Lung (tissue), 4 donors: Measurements from ENCODE around the gene GAL3ST1. TPM values are rescaled to one million over a fixed set of nuclear protein-coding genes. Genes with fewer than 3 reads are reported as not detected.

Source experiments
- polyA plus RNA-seq, 2 donors: library from polyadenylated mRNA; stranded (reverse); fragments of 200-250 nt; gene quantifications; one replicate each; pipeline ENCODE4 v1.2.1, GENCODE V29; 2013
- total RNA-seq, 2 donors: library from RNA; depleted of rRNA in 1 of 2; stranded (reverse); fragments of >200 nt in 1 of 2; gene quantifications; one replicate each; pipeline ENCODE4 v1.2.1, GENCODE V29; 2014 to 2021
- donor health status: Bipolar disorder and iron deficiency.
- donor health status: healthy.
- donor health status: DM: yes; HTN: yes; CAD: no.

The GAL3ST1 gene
- total and polyA plus RNA-seq, 4 donors: 0.72 to 4.0 (median 3.4) TPM

Other genes with a start within 250 kb of the GAL3ST1 start
- gene TBC1D10A, start 247.7 kb downstream of the GAL3ST1 start, total RNA-seq: 10 to 100 TPM; 25.9 to 36.4 TPM
- 10 to 100 TPM; 15.0 to 27.3 TPM for gene TBC1D10A, start 247.7 kb downstream of the GAL3ST1 start, polyA plus RNA-seq
- 100 to 1,000 TPM in 1 of 2 donors, 10 to 100 TPM in 1; 52.8 to 157 TPM for gene SF3A1, start 217.8 kb downstream of the GAL3ST1 start, total RNA-seq
- gene SF3A1, start 217.8 kb downstream of the GAL3ST1 start, polyA plus RNA-seq: 10 to 100 TPM; 15.8 to 37.4 TPM
- 10 to 100 TPM; 10.9 to 11.9 TPM for gene CCDC157, start 217.7 kb downstream of the GAL3ST1 start, total RNA-seq
- 1 to 10 TPM; 4.1 to 6.0 TPM for gene CCDC157, start 217.7 kb downstream of the GAL3ST1 start, polyA plus RNA-seq
- 10 to 100 TPM in 1 of 2 donors, 1 to 10 TPM in 1; 8.5 to 19.7 TPM for gene RNF215, start 187.3 kb downstream of the GAL3ST1 start, total RNA-seq
- 10 to 100 TPM in 1 of 2 donors, 1 to 10 TPM in 1; 8.9 to 10.4 TPM for gene RNF215, start 187.3 kb downstream of the GAL3ST1 start, polyA plus RNA-seq
- 10 to 100 TPM in 1 of 2 donors, 1 to 10 TPM in 1; 8.8 to 10.3 TPM for gene SEC14L2, start 177.6 kb downstream of the GAL3ST1 start, total RNA-seq
- gene SEC14L2, start 177.6 kb downstream of the GAL3ST1 start, polyA plus RNA-seq: 1 to 10 TPM; 6.1 to 7.2 TPM
- 10 to 100 TPM in 1 of 2 donors, 1 to 10 TPM in 1; 1.8 to 21.0 TPM for gene MTFP1, start 148.9 kb downstream of the GAL3ST1 start, total RNA-seq
- 10 to 100 TPM; 30.0 to 40.0 TPM for gene MTFP1, start 148.9 kb downstream of the GAL3ST1 start, polyA plus RNA-seq
- gene SEC14L3, start 102.6 kb downstream of the GAL3ST1 start, total RNA-seq: under 1 TPM; 0.65 to 0.98 TPM
- gene SEC14L3, start 102.6 kb downstream of the GAL3ST1 start, polyA plus RNA-seq: under 1 TPM; 0.17 to 0.75 TPM
- 1 to 10 TPM in 1 of 2 donors, under 1 TPM in 1; 0.68 to 5.3 TPM for gene SEC14L4, start 69.0 kb downstream of the GAL3ST1 start, total RNA-seq
- gene SEC14L4, start 69.0 kb downstream of the GAL3ST1 start, polyA plus RNA-seq: 10 to 100 TPM in 1 of 2 donors, under 1 TPM in 1; 0.60 to 20.8 TPM
- gene SEC14L6, start 27.9 kb downstream of the GAL3ST1 start, total RNA-seq: 1 to 10 TPM; 3.4 to 3.8 TPM
- gene SEC14L6, start 27.9 kb downstream of the GAL3ST1 start, polyA plus RNA-seq: 10 to 100 TPM in 1 of 2 donors, under 1 TPM in 1; 0.61 to 12.4 TPM
- gene PES1, start 17.2 kb upstream of the GAL3ST1 start, total RNA-seq: 10 to 100 TPM; 34.4 to 76.5 TPM
- gene PES1, start 17.2 kb upstream of the GAL3ST1 start, polyA plus RNA-seq: 10 to 100 TPM; 68.9 to 77.2 TPM
- 10 to 100 TPM; 21.4 to 39.9 TPM for gene TCN2, start 32.5 kb upstream of the GAL3ST1 start, total RNA-seq
- 10 to 100 TPM; 10.6 to 60.9 TPM for gene TCN2, start 32.5 kb upstream of the GAL3ST1 start, polyA plus RNA-seq
- 1 to 10 TPM; 1.6 to 4.8 TPM for gene SLC35E4, start 61.1 kb upstream of the GAL3ST1 start, total RNA-seq
- 1 to 10 TPM; 2.1 to 4.4 TPM for gene SLC35E4, start 61.1 kb upstream of the GAL3ST1 start, polyA plus RNA-seq
- 10 to 100 TPM; 15.1 to 27.1 TPM for gene DUSP18, start 93.2 kb upstream of the GAL3ST1 start, total RNA-seq
- gene DUSP18, start 93.2 kb upstream of the GAL3ST1 start, polyA plus RNA-seq: 10 to 100 TPM in 1 of 2 donors, 1 to 10 TPM in 1; 7.9 to 10.2 TPM
- 10 to 100 TPM in 1 of 2 donors, 1 to 10 TPM in 1; 3.9 to 12.3 TPM for gene OSBP2, start 120.2 kb upstream of the GAL3ST1 start, total RNA-seq
- gene OSBP2, start 120.2 kb upstream of the GAL3ST1 start, polyA plus RNA-seq: 1 to 10 TPM; 1.1 to 1.4 TPM